GM12892 (cell line): ENCODE results near the gene NEK8. TPM values are rescaled to one million over a fixed set of nuclear protein-coding genes. Genes with fewer than 3 reads are reported as not detected.

ENCODE experiments used
- DNase-seq: peaks from one replicate; pipeline ENCODE4 v3.0.0; 2011; ENCODE audit not compliant: insufficient read length
- FAIRE-seq: peaks from 2 replicates; lab custom pipeline; 2011; peaks lifted over from hg19 to GRCh38; lab: Jason Lieb, UNC
- POLR2A ChIP-seq: IDR thresholded peaks from 2 replicates; pipeline ENCODE4 v1.6.1; 2011; ENCODE audit warnings: low read depth, low read length, control low read depth
- POLR2AphosphoS5 ChIP-seq: IDR thresholded peaks from 2 replicates; pipeline ENCODE4 v1.6.1; 2011; ENCODE audit warnings: low read depth, low read length, control low read depth
- TAF1 ChIP-seq: IDR thresholded peaks from 2 replicates; pipeline ENCODE4 v1.6.1; 2011; ENCODE audit warnings: low read depth, mild to moderate bottlenecking, control low read depth, low read length, borderline replicate concordance
- polyA plus RNA-seq: library from polyadenylated mRNA; unstranded; fragments of >200 nt; gene quantifications from one replicate; pipeline ENCODE4 v1.2.1, GENCODE V29; 2012; ENCODE audit warnings: missing spikeins, inconsistent platforms; ENCODE audit not compliant: missing spikeins

The NEK8 gene
- 6.9 TPM for polyA plus RNA-seq

DNA sequence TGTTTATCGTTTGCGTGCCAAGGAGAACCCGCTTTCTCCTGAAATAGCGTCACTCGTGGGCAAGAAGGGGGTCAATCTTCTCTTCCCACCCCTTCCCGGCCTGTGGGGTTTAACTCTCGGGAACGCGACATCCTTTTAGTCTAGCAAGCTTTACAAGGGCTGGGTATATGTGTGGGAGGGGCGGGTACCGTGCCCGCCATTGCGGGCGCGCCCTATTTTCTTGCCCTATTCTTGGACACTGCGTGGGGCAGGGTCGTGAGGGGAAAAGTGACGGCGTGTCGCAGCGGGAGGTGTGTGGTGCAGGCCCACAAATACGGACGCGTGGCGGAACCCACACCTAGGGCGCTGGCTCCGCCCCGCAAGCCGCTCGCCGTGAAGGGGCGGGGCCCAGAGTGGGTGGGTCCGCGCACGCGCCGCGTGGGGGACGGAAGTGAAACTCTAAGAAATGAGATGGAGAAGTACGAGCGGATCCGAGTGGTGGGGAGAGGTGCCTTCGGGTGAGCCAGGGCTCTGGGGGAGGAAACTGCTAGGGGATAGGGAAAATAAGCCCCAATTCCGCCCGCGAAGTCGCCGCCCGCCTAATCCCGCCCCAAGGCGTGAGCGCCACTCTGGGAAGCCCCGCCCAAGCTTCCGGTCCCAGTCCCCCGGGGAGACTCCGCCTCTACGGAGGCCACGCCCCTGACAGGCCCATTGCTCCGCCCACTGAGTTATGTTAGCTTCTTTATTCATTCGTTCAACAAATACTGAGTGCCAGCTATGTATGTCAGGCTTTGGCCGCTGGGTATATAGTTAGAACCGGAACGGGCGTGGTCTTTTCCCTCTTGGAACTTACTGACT, at the start of gene NEK8:
Gene NEK8, plus strand, starts transcription at position 425 of the 837 bp plus-strand sequence. Its CDS starts 26 bp downstream, at position 451.
- peak; percentile 80 for DNase-seq
- TF ChIP-seq POLR2AphosphoS5, result peak; percentile 8; the same call in 1 of the 2 replicates
- TF ChIP-seq POLR2A, result peak; percentile 62; the same call in 1 of the 2 replicates
- TF ChIP-seq TAF1, result peak; percentile 41; the same call in 1 of the 2 replicates
- peak; percentile 95 for FAIRE-seq

DNA sequence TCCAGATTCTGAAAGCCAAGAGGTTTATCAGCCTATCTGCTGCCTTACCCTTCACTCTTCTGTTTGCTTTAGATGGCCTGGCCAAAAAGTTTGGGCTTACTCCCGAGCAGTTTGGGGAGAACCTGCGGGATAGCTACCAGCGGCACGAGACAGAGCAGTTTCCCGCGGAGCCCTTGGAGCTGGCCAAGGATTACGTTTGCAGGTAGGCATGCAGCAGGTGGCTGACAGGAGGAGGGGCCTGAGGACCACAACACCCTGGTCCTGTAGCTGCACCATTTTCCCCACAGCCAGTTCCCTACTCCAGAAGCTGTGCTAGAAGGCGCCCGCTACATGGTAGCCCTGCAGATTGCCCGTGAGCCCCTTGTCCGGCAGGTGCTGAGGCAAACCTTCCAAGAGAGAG, 45.9 kb upstream of the NEK8 start:
- TF ChIP-seq POLR2AphosphoS5, result no peak
- TF ChIP-seq POLR2A, result no peak
- TF ChIP-seq TAF1, result no peak
- FAIRE-seq (no peak), DNase-seq (no peak)

DNA sequence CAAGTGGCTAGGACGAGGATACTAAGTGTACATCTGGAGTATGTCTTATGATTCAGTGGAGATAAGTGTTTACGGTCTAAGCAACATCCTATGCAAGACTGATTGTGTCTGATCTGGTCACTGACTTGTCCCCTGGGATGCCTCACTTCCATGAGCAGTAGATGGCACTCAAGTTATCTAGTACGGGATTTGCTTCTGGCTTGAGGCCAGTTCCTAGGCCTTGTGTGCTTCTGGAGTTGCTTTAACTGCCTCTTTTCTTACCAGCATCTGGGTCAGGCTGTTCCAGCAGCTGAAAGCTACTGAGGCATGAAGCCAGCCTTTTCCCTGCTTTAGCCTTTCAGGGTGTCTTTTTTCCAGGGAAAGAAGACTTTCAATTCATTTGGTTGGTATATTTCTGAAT, 43.6 kb upstream of the NEK8 start:
- no peak for DNase-seq
- no peak for FAIRE-seq
- TF ChIP-seq POLR2A (no peak), TAF1 (no peak), POLR2AphosphoS5 (no peak)

DNA sequence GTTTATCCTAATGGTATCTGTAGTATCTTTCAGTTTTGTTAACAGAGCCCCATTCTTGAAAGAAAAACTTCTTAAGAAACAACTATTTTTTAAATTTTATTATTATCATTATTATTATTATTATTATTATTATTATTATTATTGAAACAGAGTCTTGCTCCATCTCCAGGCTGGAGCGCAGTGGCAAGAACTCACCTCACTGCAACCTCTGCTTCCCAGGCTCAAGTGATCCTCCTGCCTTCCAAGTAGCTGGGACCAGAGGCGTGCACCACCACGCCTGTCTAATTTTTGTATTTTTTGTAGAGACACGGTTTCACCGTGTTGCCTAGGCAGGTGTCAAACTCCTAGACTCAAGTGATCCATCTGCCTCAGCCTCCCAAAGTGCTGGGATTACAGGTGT, 43.2 kb upstream of the NEK8 start:
- no peak for DNase-seq
- TF ChIP-seq POLR2AphosphoS5, result no peak
- TF ChIP-seq TAF1, result no peak
- TF ChIP-seq POLR2A, result no peak
- FAIRE-seq, result no peak

DNA sequence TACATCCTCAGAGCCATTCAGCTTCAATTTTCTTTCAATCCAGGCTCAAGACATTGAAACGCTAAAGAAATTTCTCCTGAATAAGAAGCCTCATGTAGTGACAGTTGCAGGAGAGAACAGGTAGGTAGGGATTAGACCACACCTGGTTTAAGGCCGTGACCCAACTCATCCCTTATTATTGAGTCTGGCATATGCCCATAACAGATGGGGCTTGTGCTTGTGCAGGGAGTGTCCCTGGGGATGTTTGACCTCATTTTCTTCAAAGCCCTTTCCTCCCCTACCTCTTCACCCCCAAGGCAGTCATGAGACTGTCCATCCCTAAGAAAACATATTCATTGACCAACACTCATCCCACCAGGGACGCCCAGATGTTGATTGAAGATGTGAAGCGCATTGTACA, 42.3 kb upstream of the NEK8 start:
- FAIRE-seq, result no peak
- DNase-seq, result no peak
- no peak for TF ChIP-seq POLR2AphosphoS5
- TF ChIP-seq TAF1, result no peak
- TF ChIP-seq POLR2A, result no peak

DNA sequence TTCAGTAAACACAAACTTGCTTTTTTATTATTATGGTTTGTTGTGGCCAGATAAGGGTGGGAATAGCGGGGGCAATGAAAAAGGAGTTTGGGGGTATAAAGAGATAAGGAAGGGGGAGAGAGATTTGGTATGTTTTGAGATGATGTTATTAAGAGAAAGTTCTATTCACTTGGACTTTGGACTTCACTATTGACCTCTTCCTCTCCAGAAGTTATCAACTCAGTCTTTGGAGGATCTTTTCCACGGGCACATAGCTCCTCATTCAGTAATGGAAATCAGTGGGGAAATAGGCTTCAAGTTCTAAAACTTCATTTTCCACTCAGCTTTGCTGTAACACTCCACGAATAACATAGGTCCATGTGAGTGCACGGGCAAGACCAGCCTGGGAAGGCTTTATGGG, 40.1 kb upstream of the NEK8 start:
- FAIRE-seq (no peak), DNase-seq (no peak)

DNA sequence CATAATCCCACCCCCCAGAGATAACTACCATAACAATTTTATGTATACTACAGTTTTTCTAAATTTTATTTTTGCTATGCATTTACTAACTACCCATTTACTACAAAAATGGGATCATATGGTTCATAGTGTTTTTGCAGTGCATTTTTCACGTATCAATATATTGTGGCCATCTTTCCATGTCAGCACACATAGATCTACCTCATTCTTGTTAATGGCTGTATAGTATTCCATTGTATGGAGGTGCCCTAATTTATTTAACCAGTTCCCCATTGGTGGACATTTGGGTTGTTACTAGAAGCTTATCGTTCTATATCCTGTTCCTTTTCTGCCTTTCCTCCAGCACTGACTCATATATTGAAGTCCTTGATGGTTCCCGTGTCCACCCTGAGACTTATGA, 39.6 kb upstream of the NEK8 start:
- no peak for FAIRE-seq
- DNase-seq, result no peak
- TF ChIP-seq TAF1 (no peak), POLR2AphosphoS5 (no peak), POLR2A (no peak)

More for the DNA sequence above, 40.1 kb upstream of the NEK8 start:
- TF ChIP-seq POLR2AphosphoS5, result no peak
- TF ChIP-seq TAF1, result no peak
- no peak for TF ChIP-seq POLR2A

DNA sequence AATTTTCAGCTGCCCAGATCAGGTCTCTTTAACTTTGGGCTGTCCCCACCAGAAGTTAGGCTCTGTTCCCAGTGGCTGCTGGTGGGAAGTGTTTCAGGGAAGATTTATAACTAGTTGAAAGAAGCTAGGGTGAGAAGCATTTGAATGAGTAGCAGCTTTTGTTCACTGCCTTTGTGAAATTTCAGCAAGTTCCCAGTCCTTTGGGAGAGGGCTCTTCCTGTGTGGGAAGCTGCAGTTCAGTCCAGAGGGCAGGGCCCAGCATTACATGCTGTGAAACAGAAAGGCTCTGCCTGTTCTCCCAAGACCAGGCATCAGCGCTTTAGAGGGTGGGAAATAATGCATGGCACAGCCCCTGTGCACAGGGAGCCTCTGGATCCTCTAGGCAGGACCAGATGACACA, 34.7 kb upstream of the NEK8 start:
- no peak for DNase-seq
- no peak for TF ChIP-seq POLR2AphosphoS5
- no peak for TF ChIP-seq POLR2A
- no peak for TF ChIP-seq TAF1
- no peak for FAIRE-seq

DNA sequence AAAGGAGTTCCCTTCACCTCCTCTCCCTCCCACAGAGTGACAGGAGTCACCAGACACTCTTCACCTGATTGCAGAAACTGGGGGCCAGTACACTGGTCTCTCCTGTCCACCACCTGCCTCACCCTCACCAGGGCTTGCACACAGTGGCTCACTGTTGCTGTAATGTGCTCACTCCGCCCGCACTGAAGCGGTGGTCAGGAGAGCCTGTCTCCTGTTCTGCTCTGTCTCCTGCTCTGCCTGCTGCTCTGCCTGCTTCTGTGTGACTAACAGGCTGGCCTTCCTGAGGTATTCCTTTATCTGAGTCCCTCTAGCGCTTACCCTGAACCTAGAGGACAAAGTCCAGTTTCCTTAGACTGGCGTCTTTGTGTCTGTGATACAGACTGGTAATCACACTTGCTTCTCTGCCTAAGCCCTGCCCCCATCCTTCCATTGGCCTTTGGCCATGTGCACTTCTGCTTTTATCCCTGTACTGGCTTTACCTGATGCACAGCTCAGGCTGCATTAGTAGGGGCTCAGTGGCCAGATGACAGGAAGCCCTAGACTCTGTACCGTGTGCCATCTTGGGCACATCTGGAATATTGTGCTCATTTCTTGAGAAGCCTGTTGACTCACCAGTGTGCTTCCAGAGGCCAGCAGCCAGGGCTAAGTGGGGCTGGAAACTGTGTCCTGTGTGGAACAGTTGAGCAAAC, 30.2 kb upstream of the NEK8 start:
- FAIRE-seq (no peak), DNase-seq (no peak)
- TF ChIP-seq POLR2AphosphoS5 (no peak), POLR2A (no peak), TAF1 (no peak)

DNA sequence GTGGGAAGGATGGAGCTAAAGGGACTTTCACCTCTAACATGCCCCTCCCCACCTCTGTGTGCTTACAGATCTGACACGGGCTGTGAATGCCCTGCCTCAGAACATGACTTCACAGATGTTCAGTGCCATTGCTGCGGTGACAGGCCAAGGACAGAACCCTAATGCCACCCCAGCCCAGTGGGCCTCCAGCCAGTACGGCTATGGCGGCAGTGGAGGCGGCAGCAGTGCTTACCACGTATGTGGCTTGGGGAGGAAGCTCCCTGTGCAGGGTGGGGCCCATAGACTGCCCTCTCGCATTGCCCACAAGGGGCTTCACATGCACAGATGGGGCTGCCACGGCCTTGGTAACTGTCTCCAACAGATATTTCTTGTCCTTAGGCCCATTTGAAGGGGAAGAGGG, 28.3 kb upstream of the NEK8 start:
- no peak for DNase-seq

DNA sequence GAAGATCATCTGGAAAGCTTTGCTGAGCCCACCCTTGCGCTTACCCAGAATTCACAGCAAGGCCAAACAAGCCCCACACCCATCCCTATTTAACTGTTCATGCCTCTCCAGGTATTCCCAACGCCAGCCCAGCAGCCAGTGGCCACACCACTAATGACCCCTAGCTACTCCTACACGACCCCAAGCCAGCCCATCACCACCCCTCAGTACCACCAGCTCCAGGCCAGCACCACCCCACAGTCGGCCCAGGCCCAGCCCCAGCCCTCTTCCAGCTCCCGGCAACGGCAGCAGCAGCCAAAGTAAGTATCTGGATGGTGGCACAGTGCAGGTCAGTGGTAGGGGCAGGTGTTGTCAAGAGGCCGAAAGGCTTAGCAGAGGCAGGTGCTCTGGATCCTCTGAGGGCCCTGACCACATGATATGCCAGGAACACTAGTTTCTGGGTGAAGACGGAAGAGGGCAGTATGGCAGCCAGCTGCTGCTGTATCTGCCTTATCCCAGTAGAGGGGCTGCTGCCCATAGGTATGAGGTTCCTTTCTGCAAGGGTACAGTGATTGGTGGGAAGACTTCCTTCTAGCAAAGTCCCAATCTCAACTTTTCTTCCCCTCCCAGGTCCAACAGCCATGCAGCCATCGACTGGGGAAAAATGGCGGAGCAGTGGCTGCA, 27.6 kb upstream of the NEK8 start:
- TF ChIP-seq POLR2AphosphoS5, result no peak
- TF ChIP-seq POLR2A, result no peak
- no peak for FAIRE-seq
- DNase-seq, result no peak

More for the DNA sequence above, 28.3 kb upstream of the NEK8 start:
- no peak for TF ChIP-seq POLR2A
- TF ChIP-seq TAF1, result no peak
- TF ChIP-seq POLR2AphosphoS5, result no peak
- FAIRE-seq, result no peak
